HEK293 (cell line): Measurements from ENCODE around the gene TMEM119.

Experiments
- CTCF ChIA-PET: fragments of 350-600 bp; formaldehyde crosslinking; extraction: SDS; loops from one replicate; lab custom pipeline; 2021; ENCODE audit warnings: antibody characterized with exemption; lab: Yijun Ruan, JAX
- POLR2A ChIA-PET: fragments of 300-600 bp; formaldehyde crosslinking; extraction: SDS; loops from one replicate; lab custom pipeline; 2020; ENCODE audit warnings: antibody characterized with exemption, inconsistent platforms; lab: Yijun Ruan, JAX
- H3K27ac ChIP-seq: fragments of 200-500 bp; sonication (Bioruptor generic); 2 replicates; pipeline ENCODE4 v1.5.1; 2014; ENCODE audit warnings: low read depth, low read length, control low read depth, inconsistent platforms; ENCODE audit errors: extremely low read depth
- H3K36me3 ChIP-seq, 2 experiments: fragments of 200-500 bp in 1 of 2; sonication (Bioruptor generic) in 1 of 2; 1 replicate in 1 of 2; 2 replicates in 1 of 2; pipeline ENCODE4 v1.5.1; 2014 to 2017; ENCODE audit warnings: inconsistent platforms in 2 of 2, low read length in 2 of 2; ENCODE audit not compliant: control insufficient read depth in 2 of 2, insufficient read depth in 1 of 2
- H3K4me1 ChIP-seq: fragments of 200-500 bp; sonication (Bioruptor generic); 2 replicates; pipeline ENCODE4 v1.5.1; 2014; ENCODE audit warnings: mild to moderate bottlenecking, low read length, inconsistent platforms; ENCODE audit not compliant: control insufficient read depth, insufficient read depth
- H3K4me3 ChIP-seq: 2 replicates; pipeline ENCODE4 v1.5.1; 2011; ENCODE audit warnings: low read depth, mild to moderate bottlenecking, control low read depth, low read length, moderate library complexity
- H3K9me3 ChIP-seq: fragments of 200-500 bp; sonication (Bioruptor generic); 2 replicates; pipeline ENCODE4 v1.5.1; 2014; ENCODE audit warnings: low read depth, low read length, inconsistent platforms; ENCODE audit not compliant: control insufficient read depth, insufficient read depth
- GLIS2 ChIP-seq: fragments of 450-650 bp; formaldehyde crosslinking; IDR thresholded peaks from 2 replicates; pipeline ENCODE4 v1.5.1; 2016; ENCODE audit warnings: missing biosample characterization, missing genetic modification characterization
- TCF7L2 ChIP-seq: IDR thresholded peaks from 2 replicates; pipeline ENCODE4 v1.6.1; 2011; ENCODE audit warnings: low read depth, mild to moderate bottlenecking, inconsistent platforms, low read length, moderate library complexity, borderline replicate concordance
- ZBTB11 ChIP-seq: fragments of 450-650 bp; formaldehyde crosslinking; conservative IDR thresholded peaks from 2 replicates; pipeline ENCODE4 v1.5.1; 2016; ENCODE audit warnings: low read depth, missing biosample characterization, missing genetic modification characterization
- ZBTB44 ChIP-seq: fragments of 450-650 bp; IDR thresholded peaks from 2 replicates; pipeline ENCODE4 v1.5.1; 2018; ENCODE audit warnings: missing biosample characterization, mild to moderate bottlenecking, missing genetic modification characterization
- ZBTB48 ChIP-seq: fragments of 450-650 bp; formaldehyde crosslinking; IDR thresholded peaks from 2 replicates; pipeline ENCODE4 v1.5.1; 2016; ENCODE audit warnings: missing biosample characterization, missing genetic modification characterization
- ZBTB49 ChIP-seq: fragments of 450-650 bp; formaldehyde crosslinking; IDR thresholded peaks from 2 replicates; pipeline ENCODE4 v1.5.1; 2016; ENCODE audit warnings: missing biosample characterization, missing genetic modification characterization, low read depth
- ZNF140 ChIP-seq: fragments of 450-650 bp; formaldehyde crosslinking; IDR thresholded peaks from 2 replicates; pipeline ENCODE4 v1.5.1; 2016; ENCODE audit warnings: missing biosample characterization, missing genetic modification characterization
- ZNF184 ChIP-seq: fragments of 450-650 bp; IDR thresholded peaks from 2 replicates; pipeline ENCODE4 v1.5.1; 2018; ENCODE audit warnings: missing biosample characterization, mild to moderate bottlenecking, missing genetic modification characterization
- ZNF2 ChIP-seq: fragments of 450-650 bp; formaldehyde crosslinking; IDR thresholded peaks from 2 replicates; pipeline ENCODE4 v1.5.1; 2016; ENCODE audit warnings: missing biosample characterization, missing genetic modification characterization
- ZNF248 ChIP-seq: fragments of 450-650 bp; formaldehyde crosslinking; IDR thresholded peaks from 2 replicates; pipeline ENCODE4 v1.5.1; 2017; ENCODE audit warnings: missing biosample characterization, missing genetic modification characterization
- ZNF292 ChIP-seq: fragments of 450-650 bp; formaldehyde crosslinking; IDR thresholded peaks from 2 replicates; pipeline ENCODE4 v1.5.1; 2016; ENCODE audit warnings: low read depth, missing biosample characterization, missing genetic modification characterization, borderline replicate concordance
- ZNF510 ChIP-seq: fragments of 450-650 bp; formaldehyde crosslinking; IDR thresholded peaks from 2 replicates; pipeline ENCODE4 v1.5.1; 2018; ENCODE audit warnings: mild to moderate bottlenecking, missing genetic modification characterization, missing biosample characterization; ENCODE audit not compliant: insufficient replicate concordance
- ZNF544 ChIP-seq: fragments of 450-650 bp; formaldehyde crosslinking; IDR thresholded peaks from 2 replicates; pipeline ENCODE4 v1.5.0; 2017; ENCODE audit warnings: missing biosample characterization, missing genetic modification characterization
- ZNF596 ChIP-seq: fragments of 450-650 bp; IDR thresholded peaks from 2 replicates; pipeline ENCODE4 v1.5.0; 2018; ENCODE audit warnings: missing biosample characterization, mild to moderate bottlenecking, missing genetic modification characterization, moderate library complexity
- ZNF701 ChIP-seq: fragments of 450-650 bp; formaldehyde crosslinking; IDR thresholded peaks from 2 replicates; pipeline ENCODE4 v1.5.1; 2016; ENCODE audit warnings: missing biosample characterization, missing genetic modification characterization
- ZNF776 ChIP-seq: fragments of 450-650 bp; formaldehyde crosslinking; IDR thresholded peaks from 2 replicates; pipeline ENCODE4 v1.5.0; 2017; ENCODE audit warnings: missing biosample characterization, missing genetic modification characterization, borderline replicate concordance
- TF ChIP-seq, protein P1 (sequence below): fragments of 450-650 bp; IDR thresholded peaks from 2 replicates; pipeline ENCODE4 v1.5.1; 2018; ENCODE audit warnings: missing biosample characterization, missing genetic modification characterization
- TF ChIP-seq, protein P2 (sequence below): fragments of 450-650 bp; formaldehyde crosslinking; IDR thresholded peaks from 2 replicates; pipeline ENCODE4 v1.5.1; 2017; ENCODE audit warnings: missing biosample characterization, missing genetic modification characterization

TMEM119 gene

DNA sequence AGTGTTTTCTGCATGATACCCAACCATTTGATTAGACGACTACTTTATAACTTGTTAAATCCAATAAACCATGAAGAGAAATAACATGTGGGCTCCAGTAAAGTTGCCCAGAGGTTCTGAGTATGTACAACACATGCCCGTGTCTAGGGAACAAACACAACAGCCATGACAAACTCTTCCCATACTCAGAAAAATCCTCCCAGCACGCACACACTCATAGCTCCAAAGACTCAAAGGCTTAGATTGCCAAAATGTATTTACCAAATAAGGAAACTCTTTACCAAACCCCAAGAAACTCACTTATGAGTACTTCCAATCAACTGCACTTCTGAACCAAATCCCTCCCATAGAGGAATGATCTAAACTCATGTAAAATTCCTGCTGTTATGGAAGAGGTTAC lies 54.2 kb downstream of the TMEM119 start:
- H3K4me1 ChIP-seq: no peaks in the 10 kb centered on the region
- H3K4me3 ChIP-seq: no peak overlapping the region
- ChIA-PET POLR2A (no interaction called here), CTCF (interaction anchor here (1.0 to 1.1 kb wide), 2 partner anchors 13 to 74 kb away, joined by 3 to 5 read pairs; no protein-coding TSS in a partner anchor)
- no peak for TF ChIP-seq ZNF544 (tag by site-specific recombination)
- no peak for TF ChIP-seq ZNF596 (tag by site-specific recombination)
- TF ChIP-seq ZNF2: no peak
- no peak for TF ChIP-seq ZNF510 (tag by site-specific recombination)
- TF ChIP-seq, protein P1, sequence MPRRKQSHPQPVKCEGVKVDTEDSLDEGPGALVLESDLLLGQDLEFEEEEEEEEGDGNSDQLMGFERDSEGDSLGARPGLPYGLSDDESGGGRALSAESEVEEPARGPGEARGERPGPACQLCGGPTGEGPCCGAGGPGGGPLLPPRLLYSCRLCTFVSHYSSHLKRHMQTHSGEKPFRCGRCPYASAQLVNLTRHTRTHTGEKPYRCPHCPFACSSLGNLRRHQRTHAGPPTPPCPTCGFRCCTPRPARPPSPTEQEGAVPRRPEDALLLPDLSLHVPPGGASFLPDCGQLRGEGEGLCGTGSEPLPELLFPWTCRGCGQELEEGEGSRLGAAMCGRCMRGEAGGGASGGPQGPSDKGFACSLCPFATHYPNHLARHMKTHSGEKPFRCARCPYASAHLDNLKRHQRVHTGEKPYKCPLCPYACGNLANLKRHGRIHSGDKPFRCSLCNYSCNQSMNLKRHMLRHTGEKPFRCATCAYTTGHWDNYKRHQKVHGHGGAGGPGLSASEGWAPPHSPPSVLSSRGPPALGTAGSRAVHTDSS (tag by site-specific recombination): no peak
- no peak for TF ChIP-seq ZNF776 (tag by site-specific recombination)
- TF ChIP-seq ZNF292 (tag by site-specific recombination): no peak
- no peak for TF ChIP-seq ZNF184 (tag by site-specific recombination)
- TF ChIP-seq ZNF248 (tag by site-specific recombination): no peak
- no peak for TF ChIP-seq ZBTB49 (tag by site-specific recombination)
- no peak for TF ChIP-seq GLIS2 (tag by site-specific recombination)
- no peak for TF ChIP-seq ZBTB11
- TF ChIP-seq TCF7L2: no peak
- TF ChIP-seq, protein P2, sequence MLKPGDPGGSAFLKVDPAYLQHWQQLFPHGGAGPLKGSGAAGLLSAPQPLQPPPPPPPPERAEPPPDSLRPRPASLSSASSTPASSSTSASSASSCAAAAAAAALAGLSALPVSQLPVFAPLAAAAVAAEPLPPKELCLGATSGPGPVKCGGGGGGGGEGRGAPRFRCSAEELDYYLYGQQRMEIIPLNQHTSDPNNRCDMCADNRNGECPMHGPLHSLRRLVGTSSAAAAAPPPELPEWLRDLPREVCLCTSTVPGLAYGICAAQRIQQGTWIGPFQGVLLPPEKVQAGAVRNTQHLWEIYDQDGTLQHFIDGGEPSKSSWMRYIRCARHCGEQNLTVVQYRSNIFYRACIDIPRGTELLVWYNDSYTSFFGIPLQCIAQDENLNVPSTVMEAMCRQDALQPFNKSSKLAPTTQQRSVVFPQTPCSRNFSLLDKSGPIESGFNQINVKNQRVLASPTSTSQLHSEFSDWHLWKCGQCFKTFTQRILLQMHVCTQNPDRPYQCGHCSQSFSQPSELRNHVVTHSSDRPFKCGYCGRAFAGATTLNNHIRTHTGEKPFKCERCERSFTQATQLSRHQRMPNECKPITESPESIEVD (tag by site-specific recombination): no peak
- TF ChIP-seq ZBTB44 (tag by site-specific recombination): no peak
- TF ChIP-seq ZNF140 (tag by site-specific recombination): no peak
- no peak for TF ChIP-seq ZBTB48 (tag by site-specific recombination)
- TF ChIP-seq ZNF701 (tag by site-specific recombination): no peak
- no peaks in the 10 kb centered on the region for H3K9me3 ChIP-seq
- peaks cover 46 to 75% of the 10 kb centered on the region in 2 experiments for H3K36me3 ChIP-seq
- no peak overlapping the region for H3K27ac ChIP-seq
